Suprapubic skin (tissue), 4 donors: ENCODE measurements around the gene MPDU1.

Experiments used
- CTCF ChIP-seq, 2 donors: fragments of 200-600 bp in 1 of 2; fragments of 450-650 bp in 1 of 2; sonication (generic) in 1 of 2; IDR thresholded peaks; one replicate each; pipeline ENCODE4 v1.5.1; 2016 to 2019; ENCODE audit warnings: antibody characterized with exemption in 2 of 2, mild to moderate bottlenecking in 1 of 2, moderate library complexity in 1 of 2
- EP300 ChIP-seq: sonication (generic); formaldehyde crosslinking; IDR thresholded peaks from one replicate; pipeline ENCODE4 v1.6.1; 2017; ENCODE audit warnings: antibody characterized with exemption
- POLR2A ChIP-seq, 2 donors: fragments of 450-650 bp; IDR thresholded peaks; one replicate each; pipeline ENCODE4 v1.6.1; 2017; ENCODE audit warnings: antibody characterized with exemption in 2 of 2, mild to moderate bottlenecking in 2 of 2, moderate library complexity in 2 of 2
- POLR2AphosphoS5 ChIP-seq, 3 donors: sonication (generic); formaldehyde crosslinking; IDR thresholded peaks; one replicate each; pipeline ENCODE4 v1.6.1; 2017; ENCODE audit warnings: antibody characterized with exemption in 3 of 3

- TF ChIP-seq CTCF (IDR thresholded peaks at IDR 0.05), result no peak
- TF ChIP-seq EP300, result no peak
- no peak for TF ChIP-seq POLR2A (IDR thresholded peaks at IDR 0.05)
- no peak for TF ChIP-seq POLR2AphosphoS5 (IDR thresholded peaks at IDR 0.05)
Observed at GRCh38 chr17:7550344-7550743, 33.3 kb upstream of the MPDU1 start.
